HUES6 (cell line): ENCODE measurements around the gene FAM20C.

ENCODE experiments used
- H3K27ac ChIP-seq: 2 replicates; pipeline ENCODE4 v1.7.0; 2013; ENCODE audit warnings: low read depth, mild to moderate bottlenecking, low read length, inconsistent platforms
- H3K27me3 ChIP-seq: 2 replicates; pipeline ENCODE4 v1.6.1; 2013; ENCODE audit warnings: low read length; ENCODE audit not compliant: control insufficient read depth, insufficient read depth
- H3K36me3 ChIP-seq: 2 replicates; pipeline ENCODE4 v1.6.1; 2013; ENCODE audit warnings: low read length; ENCODE audit not compliant: control insufficient read depth, insufficient read depth
- H3K4me1 ChIP-seq: 2 replicates; pipeline ENCODE4 v1.6.1; 2013; ENCODE audit warnings: low read length; ENCODE audit not compliant: control insufficient read depth, insufficient read depth
- H3K4me3 ChIP-seq: 2 replicates; pipeline ENCODE4 v1.5.1; 2013; ENCODE audit warnings: low read depth, low read length
- H3K9ac ChIP-seq: one replicate; pipeline ENCODE4 v1.6.1; 2013; ENCODE audit warnings: mild to moderate bottlenecking, low read length
- H3K9me3 ChIP-seq: 2 replicates; pipeline ENCODE4 v1.6.1; 2013; ENCODE audit warnings: low read depth, low read length; ENCODE audit not compliant: control insufficient read depth, insufficient read depth

The FAM20C gene

GRCh38 chr7:214410-215212 lies 22.2 kb downstream of the FAM20C start:
- Histone ChIP-seq H3K27ac (no peak overlapping the region), H3K4me1 (peaks cover under 1% of the 10 kb centered on the region; the same call in 1 of the 2 replicates), H3K36me3 (peaks cover 32% of the 10 kb centered on the region), H3K9me3 (no peaks in the 10 kb centered on the region), H3K4me3 (no peak overlapping the region), H3K9ac (no peak overlapping the region), H3K27me3 (no peaks in the 10 kb centered on the region)

GRCh38 chr7:216360-217300 lies 24.3 kb downstream of the FAM20C start:
- Histone ChIP-seq H3K9me3 (no peaks in the 10 kb centered on the region), H3K27me3 (no peaks in the 10 kb centered on the region), H3K9ac (no peak overlapping the region), H3K4me1 (peaks cover 11% of the 10 kb centered on the region; the same call in 1 of the 2 replicates), H3K27ac (no peak overlapping the region), H3K36me3 (peaks cover 28% of the 10 kb centered on the region), H3K4me3 (no peak overlapping the region)

DNA sequence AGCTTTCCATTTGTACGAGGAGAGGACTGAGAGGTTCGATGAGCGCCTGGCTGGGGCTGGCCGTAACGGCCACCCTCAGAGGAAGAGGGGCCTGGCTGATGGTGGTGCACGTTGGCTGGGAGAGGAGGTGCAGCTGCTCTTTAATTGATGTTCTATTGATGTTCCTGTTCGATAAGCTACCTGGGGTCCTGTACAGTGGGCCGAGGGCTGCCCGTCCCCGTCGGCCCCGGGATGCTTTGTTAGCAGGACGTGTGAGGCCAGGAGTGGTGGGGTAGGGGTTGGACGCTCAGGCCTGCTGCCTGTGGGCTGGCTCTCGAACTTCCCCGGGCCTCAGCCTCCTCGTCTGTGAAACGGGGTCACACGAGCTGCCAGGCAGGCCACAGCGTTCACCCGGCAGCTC lies 25.4 kb downstream of the FAM20C start:
- H3K4me3 ChIP-seq = no peak overlapping the region
- no peaks in the 10 kb centered on the region for H3K27me3 ChIP-seq
- H3K9ac ChIP-seq = no peak overlapping the region
- H3K4me1 ChIP-seq = peaks cover 11% of the 10 kb centered on the region; the same call in 1 of the 2 replicates
- H3K9me3 ChIP-seq = no peaks in the 10 kb centered on the region
- no peak overlapping the region for H3K27ac ChIP-seq
- H3K36me3 ChIP-seq = peaks cover 26% of the 10 kb centered on the region

GRCh38 chr7:218316-218715 lies 25.9 kb downstream of the FAM20C start:
- Histone ChIP-seq H3K27me3 (no peaks in the 10 kb centered on the region), H3K9me3 (no peaks in the 10 kb centered on the region), H3K36me3 (peaks cover 21% of the 10 kb centered on the region), H3K27ac (no peak overlapping the region), H3K9ac (no peak overlapping the region), H3K4me3 (no peak overlapping the region), H3K4me1 (peaks cover 11% of the 10 kb centered on the region; the same call in 1 of the 2 replicates)

DNA sequence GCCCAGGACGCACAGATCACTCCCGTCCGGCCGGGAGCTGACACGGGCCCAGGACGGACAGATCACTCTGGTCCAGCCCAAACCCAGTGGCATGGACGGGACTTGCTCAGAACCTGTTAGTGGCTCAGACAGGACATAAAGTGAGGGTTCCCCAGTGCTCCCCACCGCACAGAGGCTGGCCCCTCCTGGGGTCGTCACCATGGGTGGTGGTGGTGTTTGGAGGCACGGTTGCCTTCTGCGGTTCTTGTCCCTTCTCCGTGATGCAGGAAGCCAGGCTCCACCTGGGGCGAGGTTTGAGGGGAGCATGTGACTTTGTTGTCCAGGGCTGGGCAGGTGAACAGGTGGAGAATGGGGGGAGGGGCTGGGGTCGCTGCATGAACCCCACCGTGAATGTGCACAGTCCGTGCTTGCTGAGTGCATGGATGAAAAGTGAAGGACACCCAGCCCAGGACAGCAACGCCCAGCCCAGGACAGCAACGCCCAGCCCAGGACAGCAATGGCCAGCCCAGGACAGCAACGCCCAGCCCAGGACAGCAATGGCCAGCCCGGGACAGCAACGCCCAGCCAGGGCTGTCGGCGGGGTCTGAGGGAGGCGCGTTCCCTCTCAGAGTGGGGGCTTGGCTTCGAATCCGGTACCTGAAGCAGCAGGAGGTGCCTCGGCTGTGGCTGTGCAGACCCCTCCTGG lies 26.7 kb downstream of the FAM20C start:
- Histone ChIP-seq H3K9me3 (no peaks in the 10 kb centered on the region), H3K9ac (no peak overlapping the region), H3K27me3 (no peaks in the 10 kb centered on the region), H3K4me3 (no peak overlapping the region), H3K27ac (no peak overlapping the region), H3K4me1 (peaks cover 11% of the 10 kb centered on the region; the same call in 1 of the 2 replicates), H3K36me3 (peaks cover 15% of the 10 kb centered on the region)

GRCh38 chr7:219581-220150 lies 27.3 kb downstream of the FAM20C start:
- Histone ChIP-seq H3K4me3 (no peak overlapping the region), H3K9me3 (no peaks in the 10 kb centered on the region), H3K4me1 (peaks cover 11% of the 10 kb centered on the region; the same call in 1 of the 2 replicates), H3K9ac (no peak overlapping the region), H3K36me3 (peaks cover 11% of the 10 kb centered on the region), H3K27ac (no peak overlapping the region), H3K27me3 (no peaks in the 10 kb centered on the region)

DNA sequence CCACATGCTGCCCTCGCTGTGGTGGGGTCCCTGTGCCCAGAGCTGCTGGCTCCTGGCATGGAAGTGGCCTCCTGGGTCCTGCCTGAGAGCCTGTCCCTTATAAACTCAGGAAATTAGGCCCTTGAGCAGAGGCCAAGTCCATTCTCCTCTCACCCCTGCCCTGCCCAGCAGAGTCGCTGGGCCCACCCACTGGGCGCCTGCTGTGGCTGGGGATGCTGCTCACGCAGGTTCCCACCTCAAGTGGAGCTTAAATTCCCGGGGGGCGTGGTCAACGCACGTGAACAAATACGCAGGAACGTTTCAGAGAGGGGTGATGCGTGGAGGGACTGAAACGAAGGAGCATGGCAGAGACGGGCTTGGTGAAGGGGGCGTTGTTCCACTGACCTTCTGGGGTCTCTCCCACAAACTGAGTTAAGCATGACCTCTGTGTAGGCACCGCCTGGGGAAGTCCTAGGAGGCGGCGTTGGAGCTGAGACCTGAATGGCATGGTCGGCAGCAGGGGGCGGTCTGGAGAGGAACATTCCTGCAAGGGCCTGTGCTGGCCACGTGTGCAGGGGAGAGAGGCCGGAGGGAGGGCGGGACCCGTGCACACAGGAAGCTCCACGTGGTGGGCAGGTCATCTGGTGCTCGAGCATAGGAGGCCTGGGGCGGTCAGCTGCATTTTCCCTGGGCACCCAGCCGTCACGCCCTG lies 27.9 kb downstream of the FAM20C start:
- Histone ChIP-seq H3K36me3 (peaks cover 8% of the 10 kb centered on the region), H3K9ac (no peak overlapping the region), H3K4me3 (no peak overlapping the region), H3K4me1 (peaks cover 11% of the 10 kb centered on the region; the same call in 1 of the 2 replicates), H3K27me3 (no peaks in the 10 kb centered on the region), H3K9me3 (no peaks in the 10 kb centered on the region), H3K27ac (no peak overlapping the region)

- Histone ChIP-seq H3K4me3 (no peak overlapping the region), H3K27ac (no peak overlapping the region), H3K27me3 (no peaks in the 10 kb centered on the region), H3K36me3 (0 out of 2 replicates have a peak, but pooled peaks cover 7% of the 10 kb centered on the region), H3K4me1 (peaks cover 11% of the 10 kb centered on the region; the same call in 1 of the 2 replicates), H3K9me3 (no peaks in the 10 kb centered on the region), H3K9ac (no peak overlapping the region)
These were observed 29.8 kb downstream of the FAM20C start for GRCh38 chr7:221978-222715.

GRCh38 chr7:222716-223041 lies 30.3 kb downstream of the FAM20C start:
- Histone ChIP-seq H3K27me3 (no peaks in the 10 kb centered on the region), H3K4me3 (no peak overlapping the region), H3K9me3 (no peaks in the 10 kb centered on the region), H3K27ac (no peak overlapping the region), H3K4me1 (peaks cover 11% of the 10 kb centered on the region; the same call in 1 of the 2 replicates), H3K9ac (no peak overlapping the region), H3K36me3 (0 out of 2 replicates have a peak, but pooled peaks cover 7% of the 10 kb centered on the region)
